Endothelial cell of umbilical vein (primary cell): ENCODE measurements around the gene ZRSR2. TPM values are rescaled to one million over a fixed set of nuclear protein-coding genes. Genes with fewer than 3 reads are reported as not detected.

ENCODE experiments used
- BruUV-seq: library from RNA; stranded (reverse); fragments of 400-500 nt; replicated peaks from 2 replicates; lab custom pipeline; 2021; lab: Mats Ljungman, UMichigan
- CTCF ChIA-PET: fragments of 300-600, 350-600 bp; sonication (Branson Sonifier 250); formaldehyde crosslinking; loops from one replicate; lab custom pipeline; 2021; ENCODE audit warnings: antibody characterized with exemption, inconsistent platforms; lab: Charles Lee
- POLR2A ChIA-PET: fragments of 300-600, 350-600 bp; sonication (Branson Sonifier 250); formaldehyde crosslinking; loops from one replicate; lab custom pipeline; 2021; ENCODE audit warnings: antibody characterized with exemption, inconsistent platforms; lab: Charles Lee
- DNase-seq: peaks from one replicate; pipeline ENCODE4 v3.0.0-alpha.2; 2011; ENCODE audit warnings: low read depth, low spot score
- FAIRE-seq: peaks from 2 replicates; lab custom pipeline; 2011; peaks lifted over from hg19 to GRCh38; lab: Jason Lieb, UNC
- H2AFZ ChIP-seq: 2 replicates; pipeline ENCODE4 v1.6.0; 2012; ENCODE audit warnings: low read depth, low read length, control low read depth, inconsistent platforms
- H3K27ac ChIP-seq: 2 replicates; pipeline ENCODE4 v1.5.1; 2011; ENCODE audit warnings: low read depth, mild to moderate bottlenecking, control low read depth, low read length, moderate library complexity; ENCODE audit not compliant: insufficient read depth
- H3K27me3 ChIP-seq, 2 experiments: 2 replicates each; pipeline versions ENCODE4 v1.6.0 to v1.6.1; 2011; ENCODE audit warnings: low read length in 2 of 2, mixed read lengths in 1 of 2; ENCODE audit not compliant: control insufficient read depth in 2 of 2, insufficient read depth in 2 of 2
- H3K36me3 ChIP-seq, 2 experiments: 2 replicates in 1 of 2; 3 replicates in 1 of 2; pipeline ENCODE4 v1.5.1; 2011; ENCODE audit warnings: low read length in 2 of 2, mild to moderate bottlenecking in 1 of 2, moderate library complexity in 1 of 2; ENCODE audit not compliant: control insufficient read depth in 2 of 2, insufficient read depth in 2 of 2; ENCODE audit errors: extremely low read depth in 1 of 2
- H3K4me1 ChIP-seq: 3 replicates; pipeline ENCODE4 v1.5.1; 2011; ENCODE audit warnings: mild to moderate bottlenecking, low read length; ENCODE audit not compliant: control insufficient read depth, insufficient read depth; ENCODE audit errors: extremely low read depth
- H3K4me2 ChIP-seq: 2 replicates; pipeline ENCODE4 v1.6.1; 2011; ENCODE audit warnings: low read length, control low read depth, mixed read lengths; ENCODE audit not compliant: insufficient read depth
- H3K4me3 ChIP-seq, 3 experiments: fragments of 200-600 bp in 1 of 3; sonication (generic), shearing (Covaris generic) in 1 of 3; replicated peaks in 1 of 3; 2 replicates each; pipeline ENCODE4 v1.5.1; 2011 to 2016; ENCODE audit warnings: control low read depth in 3 of 3, low read length in 3 of 3, mild to moderate bottlenecking in 2 of 3, inconsistent platforms in 1 of 3, low read depth in 1 of 3, moderate library complexity in 1 of 3; ENCODE audit not compliant: insufficient read depth in 1 of 3
- H3K79me2 ChIP-seq: 2 replicates; pipeline ENCODE4 v1.6.0; 2012; ENCODE audit warnings: low read length, inconsistent platforms; ENCODE audit not compliant: control insufficient read depth, insufficient read depth
- H3K9ac ChIP-seq: replicated peaks from 2 replicates; pipeline ENCODE3; 2011; ENCODE audit warnings: low read length, control low read depth; ENCODE audit not compliant: insufficient read depth; ENCODE audit errors: extremely low read depth
- H3K9me1 ChIP-seq: replicated peaks from 3 replicates; pipeline ENCODE4 v1.6.0; 2011; ENCODE audit warnings: mild to moderate bottlenecking, low read length; ENCODE audit not compliant: control insufficient read depth, insufficient read depth; ENCODE audit errors: extremely low read depth
- H3K9me3 ChIP-seq: replicated peaks from 2 replicates; pipeline ENCODE4 v1.5.1; 2012; ENCODE audit warnings: low read length, inconsistent platforms; ENCODE audit not compliant: control insufficient read depth, insufficient read depth
- H4K20me1 ChIP-seq: replicated peaks from 2 replicates; pipeline ENCODE3; 2011; ENCODE audit warnings: mild to moderate bottlenecking, low read length; ENCODE audit not compliant: control insufficient read depth, insufficient read depth; ENCODE audit errors: extremely low read depth
- CTCF ChIP-seq, 2 donors: IDR thresholded peaks; 1 replicate in 1 of 2; 2 replicates in 1 of 2; pipeline ENCODE4 v1.5.1; 2011; ENCODE audit warnings: low read length in 2 of 2, mild to moderate bottlenecking in 2 of 2, moderate library complexity in 2 of 2, control low read depth in 1 of 2, inconsistent platforms in 1 of 2, low read depth in 1 of 2; ENCODE audit not compliant: insufficient read depth in 1 of 2; ENCODE audit errors: extremely low read depth in 1 of 2
- EZH2 ChIP-seq: IDR thresholded peaks from 2 replicates; pipeline ENCODE4 v1.6.1; 2012; ENCODE audit warnings: borderline replicate concordance, low read depth, mild to moderate bottlenecking, moderate library complexity, low read length, inconsistent platforms; ENCODE audit not compliant: severe bottlenecking
- FOS ChIP-seq: IDR thresholded peaks from 2 replicates; pipeline ENCODE4 v1.6.1; 2011; ENCODE audit warnings: mild to moderate bottlenecking, low read length, moderate library complexity, borderline replicate concordance; ENCODE audit not compliant: insufficient read depth
- GATA2 ChIP-seq: IDR thresholded peaks from 2 replicates; pipeline ENCODE4 v1.7.0; 2011; ENCODE audit warnings: low read depth, mild to moderate bottlenecking, moderate library complexity, mixed read lengths, low read length; ENCODE audit not compliant: insufficient read length, insufficient read depth
- POLR2A ChIP-seq: IDR thresholded peaks from 2 replicates; pipeline ENCODE4 v1.6.1; 2012; ENCODE audit warnings: low read depth, mild to moderate bottlenecking, control low read depth, low read length
- POLR2AphosphoS5 ChIP-seq: IDR thresholded peaks from 2 replicates; pipeline ENCODE4 v1.6.1; 2012; ENCODE audit warnings: low read depth, mild to moderate bottlenecking, control low read depth, low read length, moderate library complexity; ENCODE audit not compliant: insufficient read depth
- dilution Hi-C: fragments of 300-500 bp; cut with MboI; formaldehyde crosslinking; loops from one replicate; pipeline ENCODE4 v1.15.0; 2019; ENCODE audit warnings: low sequenced_read_pairs; ENCODE audit not compliant: extremely low pct_ligation_motif_present
- intact Hi-C: fragments of 100-400 bp; cut with micrococcal nuclease; formaldehyde crosslinking; loops from one replicate; pipeline ENCODE4 v1.10.0; 2022
- polyA plus RNA-seq, 4 experiments: library from polyadenylated mRNA; depleted of rRNA in 3 of 4; stranded (reverse) in 3 of 4; unstranded in 1 of 4; fragments of >200 nt; gene quantifications; 2 replicates each; pipeline versions ENCODE4 v1.2.1 to v1.2.3, GENCODE V29; 2011 to 2012; ENCODE audit warnings: missing spikeins in 1 of 4
- total RNA-seq: library from RNA; stranded (reverse); gene quantifications from 2 replicates; pipeline ENCODE4 v1.2.3, GENCODE V29; 2021

ZRSR2 gene
- total and polyA plus RNA-seq, 2 donors (not counting 3 experiments of a cell fraction or from before 2014, with no cell fraction given) = 3.3 to 8.1 TPM

- H2AFZ ChIP-seq = peak overlapping the region; percentile 98
- peak overlapping the region; percentile 53 for H3K9ac ChIP-seq
- intact Hi-C loops (loop anchor here (10.0 kb wide), 1 partner anchor 106 kb away; no protein-coding TSS in a partner anchor), dilution Hi-C loops (no loop called here)
- ChIA-PET POLR2A (no interaction called here), CTCF (interaction anchor here (0.7 to 1.0 kb wide), 2 partner anchors 9 to 13 kb away, joined by 3 read pairs; no protein-coding TSS in a partner anchor)
- H3K9me3 ChIP-seq = no peaks in the 10 kb centered on the region
- FAIRE-seq (no peak), DNase-seq (peak; percentile 40)
- peaks cover 5% of the 10 kb centered on the region for H3K4me1 ChIP-seq
- no peaks in the 10 kb centered on the region for H3K27me3 ChIP-seq
- H3K9me1 ChIP-seq = no peaks in the 10 kb centered on the region
- TF ChIP-seq CTCF (IDR thresholded peaks at IDR 0.05; ENCODE audit: extremely low read depth in 1 of 2, insufficient read depth in 1 of 2, low read depth in 1 of 2, low read length in 2 of 2) (no peak), GATA2 (no peak), POLR2AphosphoS5 (no peak), EZH2 (no peak), FOS (no peak), POLR2A (no peak)
- H3K27ac ChIP-seq = no peak overlapping the region
- no peaks in the 10 kb centered on the region for H4K20me1 ChIP-seq
- peak overlapping the region; percentile 73 for H3K4me2 ChIP-seq
- BruUV-seq = TSS peak; percentile 51
- no peaks in the 10 kb centered on the region for H3K79me2 ChIP-seq
- H3K36me3 ChIP-seq = no peaks in the 10 kb centered on the region
- peak overlapping the region; percentile 47 to 68 (median 53) for H3K4me3 ChIP-seq
These were observed 546 bp downstream of the ZRSR2 start for GRCh38 chrX:15790769-15791290.
